Measurements from ENCODE around the gene CHTF8.
A peak's percentile ranks its signal among the peaks of the same experiment; 100 is the strongest.

Gene CHTF8

GRCh38 chr16:69100071-69100691 lies 32.2 kb downstream of the CHTF8 start:
- no peaks in the 10 kb centered on the region for H4K20me1 ChIP-seq (ENCODE audit: insufficient read depth, low read length)
- no peak for TF ChIP-seq EZH2phosphoT487 (IDR thresholded peaks at IDR 0.05; ENCODE audit: low read depth)
- TF ChIP-seq CTCF (IDR thresholded peaks at IDR 0.05; ENCODE audit: low read depth, low read length): no peak
- H3K4me3 ChIP-seq (ENCODE audit: low read length): no peak overlapping the region
- no peaks in the 10 kb centered on the region for H3K79me2 ChIP-seq (ENCODE audit: low read length)
- H3K4me1 ChIP-seq (ENCODE audit: low read length): peaks cover 2% of the 10 kb centered on the region
- H3K27ac ChIP-seq (ENCODE audit: low read length): no peak overlapping the region
- H3K9ac ChIP-seq (ENCODE audit: low read length): no peak overlapping the region
- H3K27me3 ChIP-seq (ENCODE audit: low read depth, low read length): no peaks in the 10 kb centered on the region
- H3K4me2 ChIP-seq (ENCODE audit: low read length): no peak overlapping the region
- no peaks in the 10 kb centered on the region for H3K36me3 ChIP-seq (replicated peaks; ENCODE audit: low read depth, low read length)
- H2AFZ ChIP-seq (ENCODE audit: low read depth, low read length): no peak overlapping the region
- no peaks in the 10 kb centered on the region for H3K9me3 ChIP-seq (ENCODE audit: insufficient read depth, low read length)

- Histone ChIP-seq H2AFZ (ENCODE audit: low read depth, low read length) (no peak overlapping the region), H3K27me3 (ENCODE audit: low read depth, low read length) (no peaks in the 10 kb centered on the region), H3K9ac (ENCODE audit: low read length) (no peak overlapping the region), H3K4me2 (ENCODE audit: low read length) (no peak overlapping the region), H3K79me2 (ENCODE audit: low read length) (no peaks in the 10 kb centered on the region), H3K36me3 (replicated peaks; ENCODE audit: low read depth, low read length) (no peaks in the 10 kb centered on the region), H4K20me1 (ENCODE audit: insufficient read depth, low read length) (no peaks in the 10 kb centered on the region), H3K4me3 (ENCODE audit: low read length) (no peak overlapping the region), H3K27ac (ENCODE audit: low read length) (no peak overlapping the region), H3K9me3 (ENCODE audit: insufficient read depth, low read length) (no peaks in the 10 kb centered on the region), H3K4me1 (ENCODE audit: low read length) (peaks cover 16% of the 10 kb centered on the region)
- TF ChIP-seq EZH2phosphoT487 (IDR thresholded peaks at IDR 0.05; ENCODE audit: low read depth) (no peak), CTCF (IDR thresholded peaks at IDR 0.05; ENCODE audit: low read depth, low read length) (no peak)
Measured at GRCh38 chr16:69095193-69095592, 37.2 kb downstream of the CHTF8 start.

- Histone ChIP-seq H3K4me3 (ENCODE audit: low read length) (peak overlapping the region; percentile 4; the same call in 1 of the 2 replicates), H3K4me2 (ENCODE audit: low read length) (peak overlapping the region; percentile 44), H4K20me1 (ENCODE audit: insufficient read depth, low read length) (no peaks in the 10 kb centered on the region), H3K9ac (ENCODE audit: low read length) (no peak overlapping the region), H3K27ac (ENCODE audit: low read length) (no peak overlapping the region), H3K27me3 (ENCODE audit: low read depth, low read length) (no peaks in the 10 kb centered on the region), H3K4me1 (ENCODE audit: low read length) (peaks cover 16% of the 10 kb centered on the region), H3K79me2 (ENCODE audit: low read length) (no peaks in the 10 kb centered on the region), H2AFZ (ENCODE audit: low read depth, low read length) (no peak overlapping the region), H3K9me3 (ENCODE audit: insufficient read depth, low read length) (no peaks in the 10 kb centered on the region), H3K36me3 (replicated peaks; ENCODE audit: low read depth, low read length) (peaks cover 3% of the 10 kb centered on the region)
- TF ChIP-seq CTCF (IDR thresholded peaks at IDR 0.05; ENCODE audit: low read depth, low read length) (no peak), EZH2phosphoT487 (IDR thresholded peaks at IDR 0.05; ENCODE audit: low read depth) (no peak)
Measured at GRCh38 chr16:69094501-69094900, 37.9 kb downstream of the CHTF8 start.

GRCh38 chr16:69093974-69094373 lies 38.4 kb downstream of the CHTF8 start:
- H3K9ac ChIP-seq (ENCODE audit: low read length): no peak overlapping the region
- no peaks in the 10 kb centered on the region for H3K79me2 ChIP-seq (ENCODE audit: low read length)
- no peak for TF ChIP-seq CTCF (IDR thresholded peaks at IDR 0.05; ENCODE audit: low read depth, low read length)
- no peak for TF ChIP-seq EZH2phosphoT487 (IDR thresholded peaks at IDR 0.05; ENCODE audit: low read depth)
- no peaks in the 10 kb centered on the region for H3K9me3 ChIP-seq (ENCODE audit: insufficient read depth, low read length)
- peak overlapping the region; percentile 4; the same call in 1 of the 2 replicates for H3K4me3 ChIP-seq (ENCODE audit: low read length)
- peak overlapping the region; percentile 44 for H3K4me2 ChIP-seq (ENCODE audit: low read length)
- H3K27me3 ChIP-seq (ENCODE audit: low read depth, low read length): no peaks in the 10 kb centered on the region
- no peak overlapping the region for H2AFZ ChIP-seq (ENCODE audit: low read depth, low read length)
- H3K27ac ChIP-seq (ENCODE audit: low read length): no peak overlapping the region
- H3K4me1 ChIP-seq (ENCODE audit: low read length): peaks cover 20% of the 10 kb centered on the region
- no peaks in the 10 kb centered on the region for H4K20me1 ChIP-seq (ENCODE audit: insufficient read depth, low read length)
- peaks cover 3% of the 10 kb centered on the region for H3K36me3 ChIP-seq (replicated peaks; ENCODE audit: low read depth, low read length)
